Measurements from ENCODE around the gene SPPL2A. TPM values are rescaled to one million over a fixed set of nuclear protein-coding genes. Genes with fewer than 3 reads are reported as not detected.
A peak's percentile ranks its signal among the peaks of the same experiment; 100 is the strongest.

Gene SPPL2A
- total and polyA plus RNA-seq, 9 of the 15 experiments (the other 6 are each of a cell fraction or from before 2014, with no cell fraction given): 9.8 to 66.1 (median 38.0) TPM

DNA sequence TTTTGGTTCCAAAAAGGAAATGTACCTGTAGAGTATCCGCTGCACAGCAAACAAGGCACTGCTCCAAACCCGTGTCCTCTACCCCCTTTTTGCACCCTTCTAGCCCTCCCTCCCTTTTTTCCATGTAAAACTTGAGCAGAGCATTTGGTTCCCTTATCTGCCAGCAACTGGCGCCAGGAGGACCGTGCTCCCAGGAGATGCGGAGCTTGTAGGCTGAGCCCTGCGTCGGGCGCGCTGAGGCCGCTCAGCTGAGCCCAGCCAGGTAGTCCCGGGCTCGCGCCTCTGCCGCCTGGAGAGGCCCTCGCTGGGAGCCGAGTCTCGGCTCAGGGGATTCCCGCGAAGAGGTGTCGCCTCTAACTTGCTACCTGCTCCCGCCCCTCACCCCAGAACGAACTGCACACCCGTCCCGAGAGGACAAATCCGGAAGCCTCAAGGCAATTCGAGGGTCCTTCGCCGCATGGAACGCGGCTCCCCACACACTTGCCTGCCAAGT, 79.5 kb downstream of the SPPL2A start (continued):
- TF ChIP-seq ZNF707 (CRISPR knock-in tag; conservative IDR thresholded peaks at IDR 0.05): no peak
- TF ChIP-seq ZBTB1 (CRISPR knock-in tag; IDR thresholded peaks at IDR 0.05; ENCODE audit: borderline replicate concordance, low read depth): no peak
- TF ChIP-seq FOXM1 (IDR thresholded peaks at IDR 0.05; ENCODE audit: low read depth): no peak
- no peak for TF ChIP-seq FOXM1 (CRISPR knock-in tag; IDR thresholded peaks at IDR 0.05; ENCODE audit: low read depth)
- no peak for TF ChIP-seq COPS2 (conservative IDR thresholded peaks at IDR 0.05)
- TF ChIP-seq, protein P1, sequence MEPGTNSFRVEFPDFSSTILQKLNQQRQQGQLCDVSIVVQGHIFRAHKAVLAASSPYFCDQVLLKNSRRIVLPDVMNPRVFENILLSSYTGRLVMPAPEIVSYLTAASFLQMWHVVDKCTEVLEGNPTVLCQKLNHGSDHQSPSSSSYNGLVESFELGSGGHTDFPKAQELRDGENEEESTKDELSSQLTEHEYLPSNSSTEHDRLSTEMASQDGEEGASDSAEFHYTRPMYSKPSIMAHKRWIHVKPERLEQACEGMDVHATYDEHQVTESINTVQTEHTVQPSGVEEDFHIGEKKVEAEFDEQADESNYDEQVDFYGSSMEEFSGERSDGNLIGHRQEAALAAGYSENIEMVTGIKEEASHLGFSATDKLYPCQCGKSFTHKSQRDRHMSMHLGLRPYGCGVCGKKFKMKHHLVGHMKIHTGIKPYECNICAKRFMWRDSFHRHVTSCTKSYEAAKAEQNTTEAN (CRISPR knock-in tag; IDR thresholded peaks at IDR 0.05): no peak
- TF ChIP-seq U2AF1 (optimal IDR thresholded peaks at IDR 0.05; ENCODE audit: low read depth, low read length): no peak
- no peak for TF ChIP-seq ZNF316 (IDR thresholded peaks at IDR 0.05)
- TF ChIP-seq ZNF77 (CRISPR knock-in tag; IDR thresholded peaks at IDR 0.05): no peak
- no peak for TF ChIP-seq ZNF124 (CRISPR knock-in tag; IDR thresholded peaks at IDR 0.05)
- TF ChIP-seq MCM3 (IDR thresholded peaks at IDR 0.05): no peak
- TF ChIP-seq, protein P2, sequence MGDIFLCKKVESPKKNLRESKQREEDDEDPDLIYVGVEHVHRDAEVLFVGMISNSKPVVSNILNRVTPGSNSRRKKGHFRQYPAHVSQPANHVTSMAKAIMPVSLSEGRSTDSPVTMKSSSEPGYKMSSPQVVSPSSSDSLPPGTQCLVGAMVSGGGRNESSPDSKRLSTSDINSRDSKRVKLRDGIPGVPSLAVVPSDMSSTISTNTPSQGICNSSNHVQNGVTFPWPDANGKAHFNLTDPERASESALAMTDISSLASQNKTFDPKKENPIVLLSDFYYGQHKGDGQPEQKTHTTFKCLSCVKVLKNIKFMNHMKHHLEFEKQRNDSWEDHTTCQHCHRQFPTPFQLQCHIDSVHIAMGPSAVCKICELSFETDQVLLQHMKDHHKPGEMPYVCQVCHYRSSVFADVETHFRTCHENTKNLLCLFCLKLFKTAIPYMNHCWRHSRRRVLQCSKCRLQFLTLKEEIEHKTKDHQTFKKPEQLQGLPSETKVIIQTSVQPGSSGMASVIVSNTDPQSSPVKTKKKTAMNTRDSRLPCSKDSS (IDR thresholded peaks at IDR 0.05; ENCODE audit: low read depth, partially characterized antibody): no peak
- TF ChIP-seq ZC3H8 (IDR thresholded peaks at IDR 0.05): no peak
- TF ChIP-seq RBM17 (IDR thresholded peaks at IDR 0.05; ENCODE audit: borderline replicate concordance, low read depth, low read length): no peak
- TF ChIP-seq U2AF2 (optimal IDR thresholded peaks at IDR 0.05; ENCODE audit: low read depth, low read length): no peak
- TF ChIP-seq BRD9 (IDR thresholded peaks at IDR 0.05; ENCODE audit: low read depth, partially characterized antibody): peak; percentile 37
- no peak for TF ChIP-seq KAT2B (IDR thresholded peaks at IDR 0.05; ENCODE audit: low read depth, low read length)
- TF ChIP-seq GATAD2A (IDR thresholded peaks at IDR 0.05): no peak; the same call in 1 of the 2 replicates
- TF ChIP-seq, protein P3, sequence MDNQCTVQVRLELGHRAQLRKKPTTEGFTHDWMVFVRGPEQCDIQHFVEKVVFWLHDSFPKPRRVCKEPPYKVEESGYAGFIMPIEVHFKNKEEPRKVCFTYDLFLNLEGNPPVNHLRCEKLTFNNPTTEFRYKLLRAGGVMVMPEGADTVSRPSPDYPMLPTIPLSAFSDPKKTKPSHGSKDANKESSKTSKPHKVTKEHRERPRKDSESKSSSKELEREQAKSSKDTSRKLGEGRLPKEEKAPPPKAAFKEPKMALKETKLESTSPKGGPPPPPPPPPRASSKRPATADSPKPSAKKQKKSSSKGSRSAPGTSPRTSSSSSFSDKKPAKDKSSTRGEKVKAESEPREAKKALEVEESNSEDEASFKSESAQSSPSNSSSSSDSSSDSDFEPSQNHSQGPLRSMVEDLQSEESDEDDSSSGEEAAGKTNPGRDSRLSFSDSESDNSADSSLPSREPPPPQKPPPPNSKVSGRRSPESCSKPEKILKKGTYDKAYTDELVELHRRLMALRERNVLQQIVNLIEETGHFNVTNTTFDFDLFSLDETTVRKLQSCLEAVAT (IDR thresholded peaks at IDR 0.05): 0 out of 4 replicates have a peak, but pooled peaks of 1 of the 2 experiments have one; percentile 30
- TF ChIP-seq, protein P4, sequence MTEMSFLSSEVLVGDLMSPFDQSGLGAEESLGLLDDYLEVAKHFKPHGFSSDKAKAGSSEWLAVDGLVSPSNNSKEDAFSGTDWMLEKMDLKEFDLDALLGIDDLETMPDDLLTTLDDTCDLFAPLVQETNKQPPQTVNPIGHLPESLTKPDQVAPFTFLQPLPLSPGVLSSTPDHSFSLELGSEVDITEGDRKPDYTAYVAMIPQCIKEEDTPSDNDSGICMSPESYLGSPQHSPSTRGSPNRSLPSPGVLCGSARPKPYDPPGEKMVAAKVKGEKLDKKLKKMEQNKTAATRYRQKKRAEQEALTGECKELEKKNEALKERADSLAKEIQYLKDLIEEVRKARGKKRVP (CRISPR knock-in tag; IDR thresholded peaks at IDR 0.05): no peak
- TF ChIP-seq, protein P5, sequence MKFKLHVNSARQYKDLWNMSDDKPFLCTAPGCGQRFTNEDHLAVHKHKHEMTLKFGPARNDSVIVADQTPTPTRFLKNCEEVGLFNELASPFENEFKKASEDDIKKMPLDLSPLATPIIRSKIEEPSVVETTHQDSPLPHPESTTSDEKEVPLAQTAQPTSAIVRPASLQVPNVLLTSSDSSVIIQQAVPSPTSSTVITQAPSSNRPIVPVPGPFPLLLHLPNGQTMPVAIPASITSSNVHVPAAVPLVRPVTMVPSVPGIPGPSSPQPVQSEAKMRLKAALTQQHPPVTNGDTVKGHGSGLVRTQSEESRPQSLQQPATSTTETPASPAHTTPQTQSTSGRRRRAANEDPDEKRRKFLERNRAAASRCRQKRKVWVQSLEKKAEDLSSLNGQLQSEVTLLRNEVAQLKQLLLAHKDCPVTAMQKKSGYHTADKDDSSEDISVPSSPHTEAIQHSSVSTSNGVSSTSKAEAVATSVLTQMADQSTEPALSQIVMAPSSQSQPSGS (CRISPR knock-in tag; IDR thresholded peaks at IDR 0.05): no peak
- no peak for TF ChIP-seq POLR2AphosphoS5 (IDR thresholded peaks at IDR 0.05; ENCODE audit: control insufficient read depth, insufficient read depth, low read depth, low read length)
- TF ChIP-seq ARNT (IDR thresholded peaks at IDR 0.05): no peak
- TF ChIP-seq SMARCB1 (IDR thresholded peaks at IDR 0.05; ENCODE audit: insufficient read length, low read depth): no peak
